Gastroesophageal sphincter (tissue), 4 donors: ENCODE data around the gene MLLT10. TPM values are rescaled to one million over a fixed set of nuclear protein-coding genes. Genes with fewer than 3 reads are reported as not detected.
A peak's percentile ranks its signal among the peaks of the same experiment; 100 is the strongest.

Experiments used
- ATAC-seq: fragments of 150-250 bp; one replicate; pipeline ENCODE4 v1.9.1; 2016; ENCODE audit warnings: mild to moderate bottlenecking, moderate library complexity
- H3K27ac ChIP-seq, 4 donors: fragments of 200-600 bp; sonication (generic) in 3 of 4; 1 replicate in 3 of 4; 2 replicates in 1 of 4; pipeline ENCODE4 v1.5.1; 2016 to 2019
- H3K27me3 ChIP-seq: fragments of 200-600 bp; sonication (generic); one replicate; pipeline ENCODE4 v1.5.1; 2019
- H3K36me3 ChIP-seq, 2 donors: fragments of 200-600 bp; sonication (generic); one replicate each; pipeline ENCODE4 v1.5.1; 2019; ENCODE audit warnings: control low read depth in 1 of 2
- H3K4me1 ChIP-seq, 3 donors: fragments of 200-600 bp; sonication (generic); 1 replicate in 2 of 3; 2 replicates in 1 of 3; pipeline ENCODE4 v1.5.1; 2016 to 2019; ENCODE audit warnings: control low read depth in 2 of 3
- H3K4me3 ChIP-seq, 2 donors: fragments of 200-600 bp; sonication (generic); one replicate each; pipeline ENCODE4 v1.5.1; 2019; ENCODE audit warnings: mild to moderate bottlenecking in 1 of 2, moderate library complexity in 1 of 2
- H3K9me3 ChIP-seq, 3 donors: fragments of 200-600 bp; sonication (generic); one replicate each; pipeline ENCODE4 v1.5.1; 2017 to 2019; ENCODE audit warnings: control low read depth in 2 of 3
- EP300 ChIP-seq: sonication (generic); formaldehyde crosslinking; IDR thresholded peaks from one replicate; pipeline ENCODE4 v1.6.1; 2017; ENCODE audit warnings: antibody characterized with exemption, mild to moderate bottlenecking
- POLR2A ChIP-seq, 2 donors: fragments of 450-650 bp; IDR thresholded peaks; one replicate each; pipeline ENCODE4 v1.6.1; 2017; ENCODE audit warnings: antibody characterized with exemption in 2 of 2, mild to moderate bottlenecking in 2 of 2, moderate library complexity in 1 of 2
- POLR2AphosphoS5 ChIP-seq: sonication (generic); formaldehyde crosslinking; IDR thresholded peaks from one replicate; pipeline ENCODE4 v1.6.1; 2017; ENCODE audit warnings: antibody characterized with exemption
- WGBS, 2 donors: methylation state at CpG; one replicate each; pipeline ENCODE4 v1.1.5; 2018; ENCODE audit warnings: low coverage in 1 of 2; 5-methylcytosine and 5-hydroxymethylcytosine counted together
- total RNA-seq, 4 donors: library from RNA; depleted of rRNA; stranded (reverse); fragments of >200 nt; gene quantifications; one replicate each; pipeline ENCODE4 v1.1.0, GENCODE V29; 2016
- TF ChIP-seq, protein P1 (sequence below), 4 experiments: fragments of 200-600 bp in 2 of 4; fragments of 450-650 bp in 2 of 4; sonication (generic) in 1 of 4; IDR thresholded peaks; one replicate each; pipeline ENCODE4 v1.5.1; 2017 to 2019; ENCODE audit warnings: antibody characterized with exemption in 4 of 4, mild to moderate bottlenecking in 2 of 4, moderate library complexity in 2 of 4

Gene MLLT10
- total RNA-seq, 4 donors from 2014 or later = 27.2 to 52.1 (median 39.0) TPM

DNA sequence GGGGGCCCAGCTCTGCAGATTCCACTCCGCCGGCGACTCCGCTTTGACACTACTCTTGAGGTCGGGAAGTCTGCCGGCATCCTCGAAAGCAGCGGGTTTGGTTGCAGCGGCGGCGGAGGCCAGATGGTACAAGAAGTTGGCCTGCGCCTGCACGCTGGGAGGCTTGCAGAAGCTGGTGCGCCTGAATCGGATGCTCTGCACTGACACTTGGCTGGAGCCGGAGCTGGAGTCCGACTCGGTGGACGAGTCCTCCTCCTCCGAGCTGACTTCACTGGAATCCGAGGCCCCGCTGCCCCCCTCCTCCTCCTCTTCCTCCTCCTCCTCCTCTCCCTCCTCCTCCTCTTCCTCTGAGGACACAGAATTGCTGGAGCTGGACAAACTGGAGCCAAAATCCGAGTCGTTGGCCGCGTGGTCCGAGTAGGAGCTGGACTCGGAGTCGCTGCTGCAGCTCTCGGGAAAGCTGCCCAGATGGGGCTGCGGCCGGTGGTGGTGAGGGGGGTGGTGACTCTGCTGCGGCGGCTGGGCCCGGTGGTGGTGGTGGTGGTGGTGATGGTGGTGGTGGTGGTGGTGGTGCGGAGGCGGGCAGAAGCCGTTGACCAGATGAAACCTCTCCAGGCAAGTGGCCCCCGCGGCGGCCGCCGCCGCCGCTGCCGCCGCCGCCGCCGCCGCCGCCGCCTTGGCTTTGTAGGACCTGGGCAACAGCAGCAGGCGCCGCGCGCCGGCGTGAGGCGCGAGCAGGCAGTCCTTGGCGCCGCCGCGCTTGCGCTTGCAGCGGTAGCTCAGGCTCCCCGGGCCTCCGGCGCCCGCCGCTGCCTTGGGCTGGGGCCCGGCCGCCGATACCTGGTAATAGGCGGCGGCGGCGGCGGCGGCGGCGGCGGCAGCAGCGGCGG, 17.5 kb upstream of the MLLT10 start:
- Histone ChIP-seq H3K4me3 (peak overlapping the region; percentile 37 to 68), H3K9me3 (no peaks in the 10 kb centered on the region), H3K4me1 (peaks cover 0 to 66% (median 11%) of the 10 kb centered on the region in 3 donors), H3K27ac (peak overlapping the region; percentile 2 to 98 (median 86)), H3K27me3 (no peaks in the 10 kb centered on the region), H3K36me3 (no peaks in the 10 kb centered on the region)
- peak; percentile 61 for ATAC-seq
- WGBS, 2 donors = 0% methylated on average over 5 to 6 of the region's 86 CpGs
- TF ChIP-seq POLR2A (IDR thresholded peaks at IDR 0.05) (no peak), POLR2AphosphoS5 (no peak), EP300 (no peak)
- TF ChIP-seq, protein P1, sequence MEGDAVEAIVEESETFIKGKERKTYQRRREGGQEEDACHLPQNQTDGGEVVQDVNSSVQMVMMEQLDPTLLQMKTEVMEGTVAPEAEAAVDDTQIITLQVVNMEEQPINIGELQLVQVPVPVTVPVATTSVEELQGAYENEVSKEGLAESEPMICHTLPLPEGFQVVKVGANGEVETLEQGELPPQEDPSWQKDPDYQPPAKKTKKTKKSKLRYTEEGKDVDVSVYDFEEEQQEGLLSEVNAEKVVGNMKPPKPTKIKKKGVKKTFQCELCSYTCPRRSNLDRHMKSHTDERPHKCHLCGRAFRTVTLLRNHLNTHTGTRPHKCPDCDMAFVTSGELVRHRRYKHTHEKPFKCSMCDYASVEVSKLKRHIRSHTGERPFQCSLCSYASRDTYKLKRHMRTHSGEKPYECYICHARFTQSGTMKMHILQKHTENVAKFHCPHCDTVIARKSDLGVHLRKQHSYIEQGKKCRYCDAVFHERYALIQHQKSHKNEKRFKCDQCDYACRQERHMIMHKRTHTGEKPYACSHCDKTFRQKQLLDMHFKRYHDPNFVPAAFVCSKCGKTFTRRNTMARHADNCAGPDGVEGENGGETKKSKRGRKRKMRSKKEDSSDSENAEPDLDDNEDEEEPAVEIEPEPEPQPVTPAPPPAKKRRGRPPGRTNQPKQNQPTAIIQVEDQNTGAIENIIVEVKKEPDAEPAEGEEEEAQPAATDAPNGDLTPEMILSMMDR (IDR thresholded peaks at IDR 0.05) = no peak

DNA sequence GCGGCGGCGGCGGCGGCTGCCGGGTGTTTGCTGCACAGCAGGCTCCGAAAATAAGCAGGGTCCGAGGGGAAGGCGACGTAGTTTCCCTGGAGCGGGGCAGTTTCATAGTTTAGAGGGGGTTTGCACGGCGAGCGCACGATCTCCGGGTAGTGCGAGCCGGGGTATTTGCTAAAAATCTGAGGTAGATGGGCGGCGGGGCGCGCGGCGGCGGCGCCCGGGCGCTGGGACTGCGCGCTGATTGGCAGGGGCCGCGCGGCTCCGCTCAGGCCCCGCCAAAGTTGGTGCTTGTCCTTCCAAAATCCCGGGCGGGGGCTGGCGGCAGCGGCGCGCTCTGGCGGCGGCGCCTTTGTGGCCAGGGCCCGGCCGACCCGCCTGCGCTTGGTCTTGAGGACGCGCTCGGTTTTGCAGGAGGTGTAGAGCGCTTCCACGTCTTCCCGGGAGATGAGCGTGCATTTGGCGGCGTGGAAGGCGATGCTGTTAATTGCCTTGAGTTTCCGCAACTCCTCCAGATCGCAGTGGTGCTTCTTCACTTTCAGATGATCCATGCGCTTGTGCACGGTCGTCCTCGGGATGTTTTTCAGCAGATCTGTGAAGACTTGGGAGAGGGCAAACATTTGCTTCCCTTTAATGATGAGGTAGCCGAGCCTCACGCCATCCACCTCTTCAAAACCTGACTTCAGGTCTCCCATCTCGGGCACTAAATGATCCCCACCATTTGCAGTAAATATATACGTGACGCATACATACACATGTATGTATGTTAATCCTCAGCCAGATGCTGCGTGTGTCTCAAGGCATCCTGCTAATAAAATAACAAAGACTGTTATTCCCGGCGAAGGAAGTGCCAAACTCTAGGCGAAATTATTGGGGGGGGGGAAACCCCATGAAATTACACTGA, 16.6 kb upstream of the MLLT10 start:
- no peaks in the 10 kb centered on the region for H3K27me3 ChIP-seq
- WGBS, 2 donors = 0 to 2% methylated on average over 6 to 25 of the region's 73 CpGs
- no peaks in the 10 kb centered on the region for H3K36me3 ChIP-seq
- peak overlapping the region; percentile 37 to 68 for H3K4me3 ChIP-seq
- H3K9me3 ChIP-seq = no peaks in the 10 kb centered on the region
- peak overlapping the region; percentile 86 to 98 (median 86) for H3K27ac ChIP-seq
- TF ChIP-seq EP300 (no peak), POLR2AphosphoS5 (no peak), POLR2A (IDR thresholded peaks at IDR 0.05) (peak in 1 of 2 donors; percentile 13)
- TF ChIP-seq, protein P1 (IDR thresholded peaks at IDR 0.05) = peak in 2 of 4 experiments; percentile 9 to 46
- peak; percentile 79 for ATAC-seq
- peaks cover 0 to 72% (median 11%) of the 10 kb centered on the region in 3 donors for H3K4me1 ChIP-seq

GRCh38 chr10:21518149-21518640, 15.8 kb upstream of the MLLT10 start:
- TF ChIP-seq POLR2AphosphoS5 (no peak), POLR2A (IDR thresholded peaks at IDR 0.05) (no peak), EP300 (no peak)
- TF ChIP-seq, protein P1 (IDR thresholded peaks at IDR 0.05) = no peak
- H3K36me3 ChIP-seq = no peaks in the 10 kb centered on the region
- H3K27ac ChIP-seq = peak overlapping the region; percentile 86 to 98 (median 86)
- ATAC-seq = no peak
- no peaks in the 10 kb centered on the region for H3K27me3 ChIP-seq
- H3K4me3 ChIP-seq = peak overlapping the region; percentile 37 to 68
- no peaks in the 10 kb centered on the region for H3K9me3 ChIP-seq
- 6% methylated on average over 12 to 13 of the region's 13 CpGs for WGBS, 2 donors
- H3K4me1 ChIP-seq = peaks cover 0 to 80% (median 11%) of the 10 kb centered on the region in 3 donors

DNA sequence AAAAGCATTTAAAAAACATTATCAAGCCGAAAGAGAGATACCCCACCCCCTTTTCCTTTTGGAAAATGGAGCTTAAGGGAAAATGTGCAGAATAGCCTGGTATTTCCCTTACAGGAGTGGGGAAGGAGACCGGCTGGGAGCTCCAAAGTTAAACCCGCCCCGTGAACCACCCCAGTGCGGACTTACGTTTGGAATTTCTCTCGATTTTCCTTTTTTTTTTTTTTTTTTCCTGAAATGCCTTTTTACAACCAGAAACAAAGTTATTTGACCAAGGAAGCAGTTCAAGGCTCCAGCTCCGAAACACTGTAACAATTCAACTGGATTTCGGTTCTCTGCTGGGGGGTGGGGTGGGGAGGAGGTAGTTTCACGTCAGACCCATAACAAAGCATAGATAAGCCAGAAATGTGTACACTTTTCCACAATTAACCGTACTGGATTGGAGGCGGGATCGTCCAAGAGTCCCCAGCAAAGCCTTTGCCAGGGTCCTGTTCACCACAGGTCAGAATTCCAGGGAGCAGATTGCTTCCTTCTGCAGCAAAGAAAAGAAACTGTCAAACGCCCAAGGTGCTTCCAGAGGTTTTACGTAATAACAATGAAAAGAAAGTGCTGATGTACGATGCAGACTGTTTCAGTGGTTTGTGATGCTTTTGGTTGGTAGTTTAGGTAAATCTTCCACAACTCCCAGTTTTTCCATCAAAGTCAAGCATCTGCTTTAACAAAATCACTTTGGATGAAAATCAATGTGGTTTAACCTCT, 15.2 kb upstream of the MLLT10 start:
- no peaks in the 10 kb centered on the region for H3K9me3 ChIP-seq
- peaks cover 0 to 80% (median 11%) of the 10 kb centered on the region in 3 donors for H3K4me1 ChIP-seq
- H3K4me3 ChIP-seq = peak overlapping the region; percentile 37 to 68
- no peaks in the 10 kb centered on the region for H3K27me3 ChIP-seq
- peak overlapping the region; percentile 86 to 98 (median 86) for H3K27ac ChIP-seq
- no peaks in the 10 kb centered on the region for H3K36me3 ChIP-seq
- TF ChIP-seq POLR2A (IDR thresholded peaks at IDR 0.05) (no peak), EP300 (no peak), POLR2AphosphoS5 (no peak)
- TF ChIP-seq, protein P1 (IDR thresholded peaks at IDR 0.05) = no peak
- 6 to 10% methylated on average over 9 to 16 of the region's 16 CpGs for WGBS, 2 donors
- ATAC-seq = no peak
